WI38 (cell line): ENCODE data around the gene MYO7A.

ENCODE experiments used
- H3K4me3 ChIP-seq: 2 replicates; pipeline ENCODE4 v1.5.1; 2011; ENCODE audit warnings: low read depth, mild to moderate bottlenecking, control low read depth, low read length
- CTCF ChIP-seq: IDR thresholded peaks from 2 replicates; pipeline ENCODE4 v1.5.1; 2012; ENCODE audit warnings: low read depth, mild to moderate bottlenecking, control low read depth, low read length

MYO7A gene

GRCh38 chr11:77089004-77089545 lies 39.0 kb upstream of the MYO7A start:
- no peak for TF ChIP-seq CTCF
- H3K4me3 ChIP-seq: no peak overlapping the region

GRCh38 chr11:77090046-77090372 lies 38.0 kb upstream of the MYO7A start:
- no peak overlapping the region for H3K4me3 ChIP-seq
- TF ChIP-seq CTCF: no peak

- no peak overlapping the region for H3K4me3 ChIP-seq
- TF ChIP-seq CTCF: no peak
Observed at GRCh38 chr11:77090373-77091111, 37.5 kb upstream of the MYO7A start.

GRCh38 chr11:77091146-77091940 lies 36.7 kb upstream of the MYO7A start:
- peak; percentile 86 for TF ChIP-seq CTCF
- no peak overlapping the region for H3K4me3 ChIP-seq

GRCh38 chr11:77092382-77092781 lies 35.7 kb upstream of the MYO7A start:
- no peak overlapping the region for H3K4me3 ChIP-seq
- TF ChIP-seq CTCF: no peak

GRCh38 chr11:77093056-77093891 lies 34.8 kb upstream of the MYO7A start:
- no peak overlapping the region for H3K4me3 ChIP-seq
- no peak for TF ChIP-seq CTCF
